ENCODE measurements around the gene KRTAP10-3. TPM values are rescaled to one million over a fixed set of nuclear protein-coding genes. Genes with fewer than 3 reads are reported as not detected.

Gene KRTAP10-3
- total and polyA plus RNA-seq, 2 of the 13 experiments (the other 11 are each of a cell fraction or from before 2014, with no cell fraction given): not detected

- intact Hi-C loops (cut with micrococcal nuclease; ENCODE audit: unreplicated experiment): no loop called here
- TF ChIP-seq ZNF317 (CRISPR knock-in tag; IDR thresholded peaks at IDR 0.05): peak; percentile 98
- TF ChIP-seq FOXK2 (IDR thresholded peaks at IDR 0.05): no peak
- Histone ChIP-seq H3K9ac (ENCODE audit: insufficient read depth, low read depth, low read length) (no peak overlapping the region), H4K20me1 (ENCODE audit: insufficient read depth, low read length) (no peaks in the 10 kb centered on the region), H3K36me3 (replicated peaks in 1 of 2; ENCODE audit: control insufficient read depth in 1 of 2, insufficient read depth in 2 of 2, low read length in 2 of 2) (no peaks in the 10 kb centered on the region), H3K79me2 (ENCODE audit: insufficient read depth, low read length) (no peaks in the 10 kb centered on the region), H3K4me1 (ENCODE audit: insufficient read depth, low read length) (no peaks in the 10 kb centered on the region), H3K9me3 (ENCODE audit: low read length) (peaks cover 17% of the 10 kb centered on the region; the same call in 1 of the 2 replicates), H3K27ac (ENCODE audit: extremely low read length, insufficient read depth, low read length) (no peak overlapping the region), H3K4me3 (replicated peaks in 1 of 3; ENCODE audit: insufficient read depth in 1 of 3, low read depth in 2 of 3, low read length in 3 of 3) (no peak overlapping the region), H3K27me3 (ENCODE audit: control insufficient read depth in 1 of 2, insufficient read depth in 2 of 2, low read length in 2 of 2) (no peaks in the 10 kb centered on the region; a peak in 2 of 5 replicates), H2AFZ (ENCODE audit: low read length) (no peak overlapping the region), H3K4me2 (ENCODE audit: low read depth, low read length) (no peak overlapping the region)
- in situ Hi-C loops (cut with HindIII; ENCODE audit: extremely low pct_ligation_motif_present, low pct_unique_long_range_greater_than_20kb): no loop called here
- no peak for FAIRE-seq
- ChIA-PET CTCF (ENCODE audit: low intra/inter-chr PET ratio, low total read pairs) (no interaction called here), POLR2A (no interaction called here)
- BruUV-seq (replicated peaks): no TSS peak
- WGBS (ENCODE audit: low lambda C conversion rate): 3% methylated on average over 1 of the region's 1 CpG
- no peak for ATAC-seq
- no peak for DNase-seq (ENCODE audit: low spot score)
Measured at GRCh38 chr21:44542716-44543115, 15.9 kb downstream of the KRTAP10-3 start.

- no peak overlapping the region for H3K27ac ChIP-seq (ENCODE audit: extremely low read length, insufficient read depth, low read length)
- no peak overlapping the region for H2AFZ ChIP-seq (ENCODE audit: low read length)
- no peak overlapping the region for H3K9ac ChIP-seq (ENCODE audit: insufficient read depth, low read depth, low read length)
- intact Hi-C loops (cut with micrococcal nuclease; ENCODE audit: unreplicated experiment): no loop called here
- ATAC-seq (no peak), FAIRE-seq (no peak), DNase-seq (ENCODE audit: low spot score) (no peak)
- no peak overlapping the region for H3K4me3 ChIP-seq (replicated peaks in 1 of 3; ENCODE audit: insufficient read depth in 1 of 3, low read depth in 2 of 3, low read length in 3 of 3)
- BruUV-seq (replicated peaks): no TSS peak
- H4K20me1 ChIP-seq (ENCODE audit: insufficient read depth, low read length): no peaks in the 10 kb centered on the region
- no peak overlapping the region for H3K4me2 ChIP-seq (ENCODE audit: low read depth, low read length)
- no peaks in the 10 kb centered on the region for H3K79me2 ChIP-seq (ENCODE audit: insufficient read depth, low read length)
- peaks cover 17% of the 10 kb centered on the region; the same call in 1 of the 2 replicates for H3K9me3 ChIP-seq (ENCODE audit: low read length)
- H3K36me3 ChIP-seq (replicated peaks in 1 of 2; ENCODE audit: control insufficient read depth in 1 of 2, insufficient read depth in 2 of 2, low read length in 2 of 2): no peaks in the 10 kb centered on the region
- no peaks in the 10 kb centered on the region; a peak in 2 of 5 replicates for H3K27me3 ChIP-seq (ENCODE audit: control insufficient read depth in 1 of 2, insufficient read depth in 2 of 2, low read length in 2 of 2)
- no peak for TF ChIP-seq ZNF264 (CRISPR knock-in tag; IDR thresholded peaks at IDR 0.05)
- 35% methylated on average over 11 of the region's 11 CpGs for WGBS (ENCODE audit: low lambda C conversion rate)
- CTCF ChIA-PET (ENCODE audit: low intra/inter-chr PET ratio, low total read pairs): no interaction called here
- POLR2A ChIA-PET: no interaction called here
- no peaks in the 10 kb centered on the region for H3K4me1 ChIP-seq (ENCODE audit: insufficient read depth, low read length)
- in situ Hi-C loops (cut with HindIII; ENCODE audit: extremely low pct_ligation_motif_present, low pct_unique_long_range_greater_than_20kb): no loop called here
Measured at GRCh38 chr21:44540741-44541288, 17.8 kb downstream of the KRTAP10-3 start.
